A673 (cell line): ENCODE data around the gene UGT1A4. TPM values are rescaled to one million over a fixed set of nuclear protein-coding genes. Genes with fewer than 3 reads are reported as not detected.
"Not testable (repeated sequence)": the region's sequence is repeated elsewhere in the genome, so short reads cannot be mapped to it uniquely, and the experiment has no call there.

Experiments used
- BruUV-seq: library from RNA; stranded (reverse); fragments of 400-500 nt; replicated peaks from 2 replicates; lab custom pipeline; 2021; lab: Mats Ljungman, UMichigan
- CTCF ChIA-PET: fragments of 300-600 bp; sonication (Branson Sonifier 250); formaldehyde crosslinking; loops from one replicate; lab custom pipeline; 2022; ENCODE audit warnings: antibody characterized with exemption; lab: Charles Lee
- POLR2A ChIA-PET: fragments of 300-600 bp; sonication (Branson Sonifier 250); formaldehyde crosslinking; loops from one replicate; lab custom pipeline; 2022; ENCODE audit warnings: antibody characterized with exemption; ENCODE audit not compliant: low non-redundant PET; lab: Charles Lee
- DNase-seq: peaks from one replicate; pipeline ENCODE4 v3.0.0-alpha.2; 2015; ENCODE audit warnings: low spot score
- H3K27ac ChIP-seq: fragments of 200-600 bp; sonication (generic); 2 replicates; pipeline ENCODE4 v1.5.1; 2016; ENCODE audit warnings: mixed run types, low read depth, mild to moderate bottlenecking, mixed read lengths, antibody characterized with exemption, low read length; ENCODE audit not compliant: poor library complexity, severe bottlenecking
- H3K27me3 ChIP-seq: fragments of 200-600 bp; sonication (generic); replicated peaks from 2 replicates; pipeline ENCODE4 v1.6.1; 2017; ENCODE audit warnings: mixed run types, low read depth, mild to moderate bottlenecking, mixed read lengths, antibody characterized with exemption, low read length; ENCODE audit not compliant: insufficient read depth, poor library complexity
- H3K36me3 ChIP-seq: fragments of 200-600 bp; sonication (generic); 2 replicates; pipeline ENCODE4 v1.6.1; 2016; ENCODE audit warnings: mixed run types, mild to moderate bottlenecking, mixed read lengths, antibody characterized with exemption, low read length; ENCODE audit not compliant: insufficient read depth, poor library complexity, severe bottlenecking
- H3K4me1 ChIP-seq: fragments of 200-600 bp; sonication (generic); 2 replicates; pipeline ENCODE4 v1.6.1; 2017; ENCODE audit warnings: mixed run types, mild to moderate bottlenecking, mixed read lengths, antibody characterized with exemption, low read length; ENCODE audit not compliant: insufficient read depth, poor library complexity, severe bottlenecking
- H3K4me3 ChIP-seq: fragments of 200-600 bp; sonication (generic); 2 replicates; pipeline ENCODE4 v1.5.1; 2016; ENCODE audit warnings: low read depth, mixed run types, mild to moderate bottlenecking, mixed read lengths, low read length; ENCODE audit not compliant: poor library complexity, severe bottlenecking
- H3K9me3 ChIP-seq: fragments of 200-600 bp; sonication (generic); 2 replicates; pipeline ENCODE4 v1.6.1; 2016; ENCODE audit warnings: mixed run types, low read depth, mild to moderate bottlenecking, mixed read lengths, antibody characterized with exemption, low read length; ENCODE audit not compliant: poor library complexity, severe bottlenecking
- CTCF ChIP-seq: fragments of 300-800, 200-600 bp; sonication (generic); conservative IDR thresholded peaks from 2 replicates; pipeline ENCODE4 v1.5.1; 2017; ENCODE audit warnings: low read depth, mild to moderate bottlenecking, antibody characterized with exemption, low read length, moderate library complexity, mixed read lengths
- EZH2 ChIP-seq: fragments of 200-600 bp; sonication (generic); IDR thresholded peaks from 2 replicates; pipeline ENCODE4 v1.6.1; 2017; ENCODE audit warnings: borderline replicate concordance, low read depth, mild to moderate bottlenecking, mixed read lengths, antibody characterized with exemption, low read length; ENCODE audit not compliant: poor library complexity, severe bottlenecking
- intact Hi-C: fragments of 100-400 bp; cut with micrococcal nuclease; formaldehyde crosslinking; loops from one replicate; pipeline ENCODE4 v1.10.0; 2022; ENCODE audit not compliant: unreplicated experiment
- total RNA-seq: library from RNA; stranded (reverse); gene quantifications from 2 replicates; pipeline ENCODE4 v1.2.3, GENCODE V29; 2021

The UGT1A4 gene
- total RNA-seq, 1 experiment from 2014 or later = 0.11 TPM

GRCh38 chr2:233740870-233741269 lies 22.3 kb downstream of the UGT1A4 start:
- CTCF ChIA-PET = no interaction called here

GRCh38 chr2:233743464-233744259 lies 25.1 kb downstream of the UGT1A4 start:
- Histone ChIP-seq H3K4me1 (no peaks in the 10 kb centered on the region), H3K4me3 (no peak overlapping the region), H3K27me3 (no peaks in the 10 kb centered on the region), H3K27ac (no peak overlapping the region), H3K9me3 (no peaks in the 10 kb centered on the region), H3K36me3 (no peaks in the 10 kb centered on the region)
- no peak for TF ChIP-seq CTCF
- TF ChIP-seq EZH2 = no peak
- no peak for DNase-seq
- BruUV-seq = no TSS peak
- ChIA-PET POLR2A (no interaction called here), CTCF (no interaction called here)
- intact Hi-C loops = no loop called here

More at GRCh38 chr2:233740870-233741269, 22.3 kb downstream of the UGT1A4 start:
- no peaks in the 10 kb centered on the region for H3K9me3 ChIP-seq
- DNase-seq = no peak
- H3K4me3 ChIP-seq = no peak overlapping the region
- H3K36me3 ChIP-seq = no peaks in the 10 kb centered on the region
- POLR2A ChIA-PET = no interaction called here
- no TSS peak for BruUV-seq
- intact Hi-C loops = no loop called here
- no peaks in the 10 kb centered on the region for H3K27me3 ChIP-seq
- no peak overlapping the region for H3K27ac ChIP-seq
- TF ChIP-seq EZH2 (no peak), CTCF (no peak)
- H3K4me1 ChIP-seq = no peaks in the 10 kb centered on the region

- no TSS peak for BruUV-seq
- H3K4me3 ChIP-seq = no peak overlapping the region
- TF ChIP-seq CTCF = no peak
- TF ChIP-seq EZH2 = no peak
- H3K27me3 ChIP-seq = no peaks in the 10 kb centered on the region
- CTCF ChIA-PET = no interaction called here
- no peak overlapping the region for H3K27ac ChIP-seq
- H3K4me1 ChIP-seq = no peaks in the 10 kb centered on the region
- no peaks in the 10 kb centered on the region for H3K36me3 ChIP-seq
- POLR2A ChIA-PET = no interaction called here
- intact Hi-C loops = no loop called here
- no peaks in the 10 kb centered on the region for H3K9me3 ChIP-seq
- DNase-seq = no peak
These were observed 26.7 kb downstream of the UGT1A4 start for GRCh38 chr2:233745073-233745755.

- H3K4me1 ChIP-seq, H3K27me3 ChIP-seq, H3K36me3 ChIP-seq, CTCF ChIA-PET, H3K27ac ChIP-seq, DNase-seq, H3K9me3 ChIP-seq, H3K4me3 ChIP-seq, BruUV-seq, POLR2A ChIA-PET, intact Hi-C loops: not testable (repeated sequence)
These were observed 27.3 kb downstream of the UGT1A4 start for GRCh38 chr2:233745838-233746237.
